GM12892 (cell line): ENCODE results near the gene OTOGL.

Source experiments
- POLR2A ChIP-seq: IDR thresholded peaks from 2 replicates; pipeline ENCODE4 v1.6.1; 2011; ENCODE audit warnings: low read depth, low read length, control low read depth
- TAF1 ChIP-seq: IDR thresholded peaks from 2 replicates; pipeline ENCODE4 v1.6.1; 2011; ENCODE audit warnings: low read depth, mild to moderate bottlenecking, control low read depth, low read length, borderline replicate concordance

- TF ChIP-seq POLR2A (no peak), TAF1 (no peak)
Observed at GRCh38 chr12:80173083-80173864, 73.9 kb downstream of the OTOGL start.
